Suppressor macrophage treated with lipopolysaccharide for 1 hour (primary cell): Measurements from ENCODE around the gene SLF2.

Experiments used
- DNase-seq, 3 donors: peaks; one replicate each; pipeline ENCODE4 v3.0.0-alpha.2; 2020 to 2022

Gene SLF2

GRCh38 chr10:100899171-100899570 is 13.6 kb upstream of the SLF2 start:
- DNase-seq, result no peak

- no peak for DNase-seq
Measured at GRCh38 chr10:100901051-100901450, 11.7 kb upstream of the SLF2 start.

DNA sequence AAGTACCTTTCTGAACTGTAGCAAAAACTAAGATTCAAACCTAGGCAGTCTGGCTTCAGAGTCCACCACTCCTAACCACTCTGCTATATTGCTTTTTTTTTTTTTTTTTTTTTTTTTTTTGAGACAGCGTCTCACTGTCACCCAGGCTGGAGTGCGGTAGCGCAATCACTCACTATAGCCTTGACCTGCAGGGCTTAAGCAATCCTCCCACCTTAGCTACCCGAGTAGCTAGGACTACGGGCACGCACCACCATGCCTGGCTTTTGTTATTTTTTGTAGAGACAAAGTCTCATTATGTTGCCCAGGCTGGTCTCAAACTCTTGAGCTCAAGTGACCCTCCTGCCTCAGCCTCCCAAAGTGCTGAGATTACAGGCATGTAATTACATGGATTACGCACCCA is 10.1 kb upstream of the SLF2 start:
- no peak for DNase-seq

DNA sequence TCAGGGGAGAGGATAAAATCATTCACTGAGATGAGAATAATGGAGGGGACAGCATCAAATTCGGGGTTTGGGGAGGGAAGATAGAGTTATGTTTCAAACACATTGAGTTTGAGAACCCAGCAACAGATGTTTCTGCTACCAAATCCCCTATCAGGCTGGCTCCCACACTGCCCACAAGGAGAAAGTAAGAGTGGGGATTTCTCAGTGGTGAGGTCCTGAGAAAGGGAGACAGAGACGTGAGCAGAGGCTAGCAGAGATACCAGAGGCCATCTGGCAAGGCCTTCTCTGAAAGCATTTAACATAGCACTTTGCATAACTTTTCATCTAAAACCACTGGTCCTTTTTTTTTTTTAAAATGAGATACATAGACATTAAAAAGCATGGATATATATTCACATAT is 7.8 kb upstream of the SLF2 start:
- no peak for DNase-seq

DNA sequence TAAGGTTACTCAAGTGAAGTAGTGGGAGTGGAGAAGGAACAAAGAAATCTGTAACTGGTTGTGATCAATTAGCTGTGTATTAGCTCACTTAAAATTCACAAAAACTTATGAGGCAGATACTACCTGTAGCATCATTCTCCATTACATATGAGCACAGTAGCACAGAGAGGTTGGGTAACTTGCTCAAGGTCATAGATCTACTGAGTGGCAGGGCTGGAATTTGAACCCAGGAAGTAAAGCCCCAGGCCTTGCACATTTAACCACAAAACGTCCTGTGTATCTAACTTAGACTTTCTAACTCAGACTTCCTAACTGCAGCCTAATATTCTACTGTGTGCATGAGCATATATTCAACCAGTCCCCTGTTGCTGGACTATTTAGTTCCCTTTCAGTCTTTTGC is 5.6 kb upstream of the SLF2 start:
- no peak for DNase-seq

- DNase-seq, result no peak
Measured at GRCh38 chr10:100907773-100908363, 4.9 kb upstream of the SLF2 start.

DNA sequence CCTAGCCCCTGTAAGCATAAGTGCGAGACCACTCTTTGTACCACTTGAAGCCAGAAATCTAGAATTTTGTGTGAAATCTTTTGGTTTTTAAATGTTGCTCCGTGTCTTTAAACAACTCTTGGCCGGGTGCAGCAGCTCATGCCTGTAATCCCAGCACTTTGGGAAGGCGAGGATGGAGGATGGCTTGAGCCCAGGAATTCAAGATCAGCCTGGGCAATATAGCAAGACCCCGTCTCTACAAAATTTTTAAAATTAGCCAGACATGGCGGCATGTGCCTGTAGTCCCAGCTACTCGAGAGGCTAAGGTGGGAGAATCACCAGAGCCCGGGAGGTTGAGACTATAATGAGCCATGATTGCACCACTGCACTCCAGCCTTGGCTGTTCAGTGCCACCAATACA is 4.4 kb upstream of the SLF2 start:
- no peak for DNase-seq

- DNase-seq, result peak in 2 of 3 donors; percentile 9 to 13
Measured at GRCh38 chr10:100909501-100910263, 3.1 kb upstream of the SLF2 start.

- DNase-seq, result no peak
Measured at GRCh38 chr10:100911472-100911871, 1.3 kb upstream of the SLF2 start.

DNA sequence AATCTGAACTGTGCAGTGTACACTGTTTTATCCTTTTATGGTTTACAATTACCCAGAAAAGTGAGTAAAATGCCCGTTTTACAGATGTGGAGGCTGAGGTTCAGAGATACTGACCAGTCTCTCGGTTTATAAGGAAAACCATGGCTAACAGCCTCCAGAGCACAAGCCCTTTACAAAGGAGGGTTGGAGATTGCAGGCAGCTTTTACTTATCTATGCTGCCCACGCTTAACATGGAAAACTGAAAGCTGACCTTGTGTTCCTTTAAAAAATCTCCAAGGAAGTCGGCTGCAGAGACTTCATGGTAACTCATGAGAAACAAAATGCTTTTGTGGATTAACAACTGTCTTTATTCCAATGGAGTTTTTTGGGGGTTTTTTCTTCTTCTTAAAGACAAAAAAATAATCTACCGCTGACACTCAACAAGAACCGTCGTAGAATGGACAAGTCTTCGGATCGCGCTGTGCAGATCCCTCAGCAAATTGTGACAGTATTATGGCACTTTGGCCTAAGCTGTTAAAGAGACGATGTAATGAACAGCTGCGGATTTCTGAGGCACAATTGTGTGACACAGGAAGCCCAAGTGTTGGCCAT is 654 bp upstream of the SLF2 start:
- DNase-seq, result peak in 2 of 3 donors; percentile 26 to 44

- DNase-seq, result no peak
Measured at GRCh38 chr10:100913470-100913865, 705 bp downstream of the SLF2 start.

DNA sequence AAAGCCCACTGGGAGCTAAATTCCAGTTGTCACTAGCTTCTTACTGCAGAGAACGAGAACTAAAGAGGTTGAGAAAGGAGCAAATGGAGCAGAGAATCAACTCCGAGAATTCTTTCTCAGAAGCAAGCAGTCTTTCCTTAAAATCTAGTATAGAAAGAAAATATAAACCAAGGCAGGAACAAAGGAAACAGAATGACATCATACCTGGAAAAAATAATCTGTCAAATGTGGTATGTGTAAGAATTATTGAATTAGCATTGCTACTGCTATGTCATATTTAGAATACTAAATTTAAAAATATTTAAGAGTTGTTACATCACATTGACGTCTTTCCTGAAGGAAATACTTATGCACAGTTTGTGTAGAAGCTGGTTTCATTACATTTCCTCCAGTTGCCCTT is 4.3 kb downstream of the SLF2 start:
- DNase-seq, result no peak

DNA sequence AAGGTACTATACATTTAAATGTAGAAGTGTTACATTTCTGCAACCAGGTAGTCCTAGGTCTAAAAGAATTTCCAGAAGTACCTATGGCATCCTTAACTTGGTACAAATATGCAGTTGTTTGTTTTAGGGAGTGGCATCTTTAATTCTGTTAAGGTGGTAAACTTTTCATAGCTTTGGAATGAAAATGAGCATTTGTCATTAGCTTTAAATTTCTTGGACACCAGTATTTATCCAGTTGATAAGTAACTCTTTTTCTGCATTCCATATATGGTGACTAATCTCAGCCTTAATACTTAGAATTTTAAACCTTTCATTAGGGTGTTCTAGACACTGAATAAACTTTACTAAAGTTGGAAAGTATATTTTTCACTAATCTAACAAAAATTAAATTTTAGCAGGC is 10.8 kb downstream of the SLF2 start:
- DNase-seq, result no peak

- DNase-seq, result no peak
Measured at GRCh38 chr10:100927266-100927665, 14.5 kb downstream of the SLF2 start.

DNA sequence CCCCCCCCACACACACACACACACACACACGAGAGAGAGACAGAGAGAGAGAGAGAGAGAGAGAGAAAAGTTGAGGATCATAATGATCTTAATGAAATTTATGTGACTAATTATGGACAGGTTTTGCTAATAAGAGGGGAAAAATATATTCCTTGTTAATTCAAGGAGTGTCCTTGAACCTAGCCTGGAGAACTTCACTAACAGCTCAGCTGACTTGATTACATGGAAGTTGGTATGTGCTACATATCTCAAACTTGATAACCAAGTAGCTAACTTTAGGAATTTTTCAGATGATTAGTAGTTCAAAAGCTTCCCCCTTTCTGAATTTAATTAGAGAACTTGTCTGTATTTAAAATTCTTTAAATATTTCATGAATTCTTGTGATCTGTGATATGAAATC is 15.3 kb downstream of the SLF2 start:
- no peak for DNase-seq

- DNase-seq, result no peak
Measured at GRCh38 chr10:100930368-100930767, 17.6 kb downstream of the SLF2 start.

GRCh38 chr10:100934084-100934659 is 21.4 kb downstream of the SLF2 start:
- DNase-seq, result peak; percentile 12 to 28 (median 21)

DNA sequence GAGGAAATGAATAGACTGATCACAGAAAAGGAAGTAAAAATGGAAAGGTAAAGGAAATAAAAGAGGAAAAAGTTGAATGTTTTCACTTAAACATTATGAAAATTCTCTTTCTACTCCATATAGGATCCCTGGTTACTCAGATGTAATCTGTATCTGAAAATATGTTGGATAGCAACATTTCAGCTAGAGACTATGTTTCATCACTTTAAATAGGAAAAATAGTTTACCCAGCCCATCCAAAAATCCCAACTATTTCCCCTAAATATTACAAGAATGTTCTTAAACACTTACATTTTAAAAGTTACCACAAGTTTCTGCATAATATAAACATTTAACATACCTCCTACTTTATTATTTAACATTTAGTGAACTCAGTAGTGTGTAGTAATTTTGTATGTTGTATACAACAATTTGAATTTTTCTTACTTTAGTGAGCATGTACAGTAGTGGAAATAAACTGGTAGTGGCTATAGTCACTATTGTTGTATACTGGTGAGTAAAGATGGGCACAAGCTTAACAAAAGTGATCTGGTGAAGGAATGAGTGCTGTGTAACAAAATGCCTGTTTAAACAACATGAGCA is 27.1 kb downstream of the SLF2 start:
- DNase-seq, result no peak

GRCh38 chr10:100942229-100942628 is 29.5 kb downstream of the SLF2 start:
- DNase-seq, result no peak

- no peak for DNase-seq
Measured at GRCh38 chr10:100943508-100943907, 30.7 kb downstream of the SLF2 start.

DNA sequence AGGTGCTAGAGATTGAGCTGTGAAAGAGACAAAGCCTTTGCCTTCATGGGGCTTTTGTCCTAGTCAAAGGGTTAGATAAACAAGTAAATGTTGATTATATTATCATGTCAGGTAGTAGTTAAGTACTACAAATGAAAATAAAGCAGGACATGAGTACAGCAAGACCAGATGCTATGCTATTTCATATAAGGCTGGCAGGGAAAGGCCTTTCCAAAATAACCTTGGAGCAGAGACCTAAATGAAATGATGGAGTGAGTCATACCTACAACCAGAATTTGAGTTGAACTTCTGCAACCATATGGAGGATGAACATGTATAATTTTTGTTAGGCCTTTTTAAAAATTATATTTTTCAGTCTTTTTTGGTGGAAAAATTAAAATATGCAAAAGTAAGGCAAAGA is 33.0 kb downstream of the SLF2 start:
- DNase-seq, result no peak

DNA sequence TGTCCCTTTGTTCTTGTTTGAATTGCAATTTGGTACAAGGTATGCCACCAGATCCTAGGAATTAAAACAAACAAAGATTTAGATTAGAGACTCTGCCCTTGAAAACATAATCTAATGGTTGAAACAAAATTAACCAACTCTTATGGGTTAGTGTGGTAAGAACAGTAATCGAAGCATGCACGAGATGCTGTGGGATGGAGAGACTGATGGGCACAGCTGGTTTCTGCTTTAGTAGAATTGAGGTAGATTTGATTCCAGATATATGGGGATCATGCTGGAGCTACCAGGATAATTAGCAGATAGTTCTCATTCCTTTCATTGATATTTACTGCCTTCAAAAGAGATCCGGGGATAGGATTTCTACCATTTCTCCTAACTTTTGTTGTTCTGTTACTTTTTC is 36.2 kb downstream of the SLF2 start:
- peak in 1 of 3 donors; percentile 12 for DNase-seq

- peak; percentile 25 to 77 (median 77) for DNase-seq
Measured at GRCh38 chr10:100960251-100960650, 47.5 kb downstream of the SLF2 start.
